ENCODE measurements around the gene SLC6A13. TPM values are rescaled to one million over a fixed set of nuclear protein-coding genes. Genes with fewer than 3 reads are reported as not detected.
"Not testable (repeated sequence)": the region's sequence is repeated elsewhere in the genome, so short reads cannot be mapped to it uniquely, and the experiment has no call there.

SLC6A13 gene
- total RNA-seq (2014; rRNA removed; shearing (Covaris generic)), result not detected in 2 replicates
- polyA plus RNA-seq (2016; fragmentation: Nextera tagmentation; extraction: Ambion mirVana), result not detected in 2 replicates

GRCh38 chr12:262817-263216 is at the start of gene SLC6A13:
SLC6A13 (minus strand) TSS chr12:262836; CDS start chr12:260052, 2,784 bp downstream.
- peaks cover 34% of the 10 kb centered on the region for H3K27me3 ChIP-seq (replicated peaks; ENCODE audit: insufficient read depth)
- H3K9me3 ChIP-seq (ENCODE audit: low read depth), result no peaks in the 10 kb centered on the region
- H3K79me2 ChIP-seq (ENCODE audit: insufficient read depth), result no peaks in the 10 kb centered on the region
- no peak within 1 kb of the TSS for H2AFZ ChIP-seq
- no peaks in the 10 kb centered on the region for H3F3A ChIP-seq (ENCODE audit: insufficient read depth)
- H3K4me2 ChIP-seq (ENCODE audit: unreplicated experiment), result no peak within 1 kb of the TSS
- H3K36me3 ChIP-seq (ENCODE audit: low read depth), result no peaks in the 10 kb centered on the region
- no peaks in the 10 kb centered on the region; the same call in 1 of the 2 replicates for H3K4me1 ChIP-seq (ENCODE audit: insufficient read depth)
- no peak for TF ChIP-seq EZH2 (IDR thresholded peaks at IDR 0.05; ENCODE audit: insufficient read depth, poor library complexity, severe bottlenecking)
- TF ChIP-seq EZH2phosphoT487 (IDR thresholded peaks at IDR 0.05; ENCODE audit: insufficient read depth, low read depth), result no peak
- in situ Hi-C loops (cut with MboI), result no loop called here
- no peak within 1 kb of the TSS for H3K4me3 ChIP-seq
- H3K9ac ChIP-seq, result no peak within 1 kb of the TSS
- H3K9me2 ChIP-seq (ENCODE audit: insufficient read depth), result no peaks in the 10 kb centered on the region
- WGBS, 2 experiments (ENCODE audit: low coverage in 1 of 2, low lambda C conversion rate in 2 of 2, missing lambda C conversion rate in 2 of 2), result 12 to 19% methylated on average over 7 of the region's 7 CpGs
- H3K27ac ChIP-seq, result no peak within 1 kb of the TSS
- DNase-seq, result no peak
- no peaks in the 10 kb centered on the region for H4K20me1 ChIP-seq (ENCODE audit: insufficient read depth)

GRCh38 chr12:308511-308910 is 45.9 kb upstream of the SLC6A13 start:
- WGBS, 2 experiments (ENCODE audit: low coverage in 1 of 2, low lambda C conversion rate in 2 of 2, missing lambda C conversion rate in 2 of 2), result 57 to 59% methylated on average over 2 of the region's 2 CpGs
- in situ Hi-C loops (cut with MboI), result no loop called here
- Histone ChIP-seq H3K79me2 (ENCODE audit: insufficient read depth) (peaks cover 33% of the 10 kb centered on the region), H3K36me3 (ENCODE audit: low read depth) (peaks cover 89% of the 10 kb centered on the region), H3K9ac (no peak overlapping the region), H3K27ac (no peak overlapping the region), H3K4me1 (ENCODE audit: insufficient read depth) (no peaks in the 10 kb centered on the region), H3K4me3 (no peak overlapping the region), H3K27me3 (replicated peaks; ENCODE audit: insufficient read depth) (no peaks in the 10 kb centered on the region), H2AFZ (no peak overlapping the region), H3K9me3 (ENCODE audit: low read depth) (no peaks in the 10 kb centered on the region), H3K4me2 (ENCODE audit: unreplicated experiment) (no peak overlapping the region), H3F3A (ENCODE audit: insufficient read depth) (no peaks in the 10 kb centered on the region), H3K9me2 (ENCODE audit: insufficient read depth) (no peaks in the 10 kb centered on the region), H4K20me1 (ENCODE audit: insufficient read depth) (no peaks in the 10 kb centered on the region)
- no peak for DNase-seq
- no peak for TF ChIP-seq EZH2 (IDR thresholded peaks at IDR 0.05; ENCODE audit: insufficient read depth, poor library complexity, severe bottlenecking)
- TF ChIP-seq EZH2phosphoT487 (IDR thresholded peaks at IDR 0.05; ENCODE audit: insufficient read depth, low read depth), result no peak

- Histone ChIP-seq H3K27me3 (replicated peaks; ENCODE audit: insufficient read depth) (no peaks in the 10 kb centered on the region), H3F3A (ENCODE audit: insufficient read depth) (no peaks in the 10 kb centered on the region), H3K9me2 (ENCODE audit: insufficient read depth) (no peaks in the 10 kb centered on the region), H3K4me1 (ENCODE audit: insufficient read depth) (no peaks in the 10 kb centered on the region), H3K36me3 (ENCODE audit: low read depth) (peaks cover 90% of the 10 kb centered on the region), H3K9ac (no peak overlapping the region), H4K20me1 (ENCODE audit: insufficient read depth) (no peaks in the 10 kb centered on the region), H3K79me2 (ENCODE audit: insufficient read depth) (peaks cover 44% of the 10 kb centered on the region), H3K4me3 (no peak overlapping the region), H3K27ac (no peak overlapping the region), H3K4me2 (ENCODE audit: unreplicated experiment) (no peak overlapping the region), H2AFZ (no peak overlapping the region), H3K9me3 (ENCODE audit: low read depth) (no peaks in the 10 kb centered on the region)
- TF ChIP-seq EZH2 (IDR thresholded peaks at IDR 0.05; ENCODE audit: insufficient read depth, poor library complexity, severe bottlenecking) (no peak), EZH2phosphoT487 (IDR thresholded peaks at IDR 0.05; ENCODE audit: insufficient read depth, low read depth) (no peak)
- no peak for DNase-seq
- WGBS, 2 experiments (ENCODE audit: low coverage in 1 of 2, low lambda C conversion rate in 2 of 2, missing lambda C conversion rate in 2 of 2), result 94 to 95% methylated on average over 10 of the region's 10 CpGs
- in situ Hi-C loops (cut with MboI), result no loop called here
Observed at GRCh38 chr12:307406-307805, 44.8 kb upstream of the SLC6A13 start.

- in situ Hi-C loops (cut with MboI), result no loop called here
Observed at GRCh38 chr12:304805-305204, 42.2 kb upstream of the SLC6A13 start.

GRCh38 chr12:302766-303165 is 40.1 kb upstream of the SLC6A13 start:
- in situ Hi-C loops (cut with MboI); H3K9ac ChIP-seq; DNase-seq; H3K9me3 ChIP-seq (ENCODE audit: low read depth); H3K4me1 ChIP-seq (ENCODE audit: insufficient read depth); H3K4me2 ChIP-seq (ENCODE audit: unreplicated experiment); H3K27me3 ChIP-seq (replicated peaks; ENCODE audit: insufficient read depth); H3K9me2 ChIP-seq (ENCODE audit: insufficient read depth); H3K4me3 ChIP-seq; H3K27ac ChIP-seq; H2AFZ ChIP-seq; H4K20me1 ChIP-seq (ENCODE audit: insufficient read depth); H3F3A ChIP-seq (ENCODE audit: insufficient read depth): not testable (repeated sequence)
- Histone ChIP-seq H3K79me2 (ENCODE audit: insufficient read depth) (peaks cover 89% of the 10 kb centered on the region), H3K36me3 (ENCODE audit: low read depth) (peaks cover 59% of the 10 kb centered on the region)
- 65 to 74% methylated on average over 3 of the region's 3 CpGs for WGBS, 2 experiments (ENCODE audit: low coverage in 1 of 2, low lambda C conversion rate in 2 of 2, missing lambda C conversion rate in 2 of 2)

More at GRCh38 chr12:304805-305204, 42.2 kb upstream of the SLC6A13 start:
- no peak overlapping the region for H2AFZ ChIP-seq
- H3F3A ChIP-seq (ENCODE audit: insufficient read depth), result no peaks in the 10 kb centered on the region
- H3K27ac ChIP-seq, result no peak overlapping the region
- TF ChIP-seq EZH2 (IDR thresholded peaks at IDR 0.05; ENCODE audit: insufficient read depth, poor library complexity, severe bottlenecking) (no peak), EZH2phosphoT487 (IDR thresholded peaks at IDR 0.05; ENCODE audit: insufficient read depth, low read depth) (no peak)
- H3K79me2 ChIP-seq (ENCODE audit: insufficient read depth), result peaks cover 69% of the 10 kb centered on the region
- peaks cover 68% of the 10 kb centered on the region for H3K36me3 ChIP-seq (ENCODE audit: low read depth)
- H3K4me3 ChIP-seq, result no peak overlapping the region
- H3K4me1 ChIP-seq (ENCODE audit: insufficient read depth), result no peaks in the 10 kb centered on the region
- no peaks in the 10 kb centered on the region for H3K9me3 ChIP-seq (ENCODE audit: low read depth)
- WGBS, 2 experiments (ENCODE audit: low coverage in 1 of 2, low lambda C conversion rate in 2 of 2, missing lambda C conversion rate in 2 of 2), result 81 to 85% methylated on average over 5 of the region's 5 CpGs
- no peaks in the 10 kb centered on the region for H3K27me3 ChIP-seq (replicated peaks; ENCODE audit: insufficient read depth)
- H3K9me2 ChIP-seq (ENCODE audit: insufficient read depth), result no peaks in the 10 kb centered on the region
- H3K4me2 ChIP-seq (ENCODE audit: unreplicated experiment), result no peak overlapping the region
- H3K9ac ChIP-seq, result no peak overlapping the region
- H4K20me1 ChIP-seq (ENCODE audit: insufficient read depth), result peaks cover 7% of the 10 kb centered on the region; the same call in 1 of the 2 replicates
- peak; percentile 2 for DNase-seq

- H3K27me3 ChIP-seq (replicated peaks; ENCODE audit: insufficient read depth); H3K4me1 ChIP-seq (ENCODE audit: insufficient read depth); in situ Hi-C loops (cut with MboI); H3K4me3 ChIP-seq; H3K4me2 ChIP-seq (ENCODE audit: unreplicated experiment); H3K27ac ChIP-seq; H3K9ac ChIP-seq; H3K9me2 ChIP-seq (ENCODE audit: insufficient read depth); H2AFZ ChIP-seq; H3F3A ChIP-seq (ENCODE audit: insufficient read depth); H3K9me3 ChIP-seq (ENCODE audit: low read depth); DNase-seq; H4K20me1 ChIP-seq (ENCODE audit: insufficient read depth): not testable (repeated sequence)
- H3K36me3 ChIP-seq (ENCODE audit: low read depth), result peaks cover 55% of the 10 kb centered on the region
- WGBS, 2 experiments (ENCODE audit: low coverage in 1 of 2, low lambda C conversion rate in 2 of 2, missing lambda C conversion rate in 2 of 2), result 94 to 95% methylated on average over 1 of the region's 1 CpG
- peaks cover 86% of the 10 kb centered on the region for H3K79me2 ChIP-seq (ENCODE audit: insufficient read depth)
Observed at GRCh38 chr12:300166-300565, 37.5 kb upstream of the SLC6A13 start.

GRCh38 chr12:299511-299910 is 36.9 kb upstream of the SLC6A13 start:
- H3K27me3 ChIP-seq (replicated peaks; ENCODE audit: insufficient read depth); H3K4me3 ChIP-seq; H3K9me2 ChIP-seq (ENCODE audit: insufficient read depth); H3K4me1 ChIP-seq (ENCODE audit: insufficient read depth); H2AFZ ChIP-seq; H3K9ac ChIP-seq; DNase-seq; H3K9me3 ChIP-seq (ENCODE audit: low read depth); H3K4me2 ChIP-seq (ENCODE audit: unreplicated experiment); H3F3A ChIP-seq (ENCODE audit: insufficient read depth); in situ Hi-C loops (cut with MboI); H3K27ac ChIP-seq; H4K20me1 ChIP-seq (ENCODE audit: insufficient read depth): not testable (repeated sequence)
- WGBS, 2 experiments (ENCODE audit: low coverage in 1 of 2, low lambda C conversion rate in 2 of 2, missing lambda C conversion rate in 2 of 2), result 89 to 90% methylated on average over 5 of the region's 5 CpGs
- Histone ChIP-seq H3K79me2 (ENCODE audit: insufficient read depth) (peaks cover 81% of the 10 kb centered on the region), H3K36me3 (ENCODE audit: low read depth) (peaks cover 57% of the 10 kb centered on the region)

All from GM23248 (cell line).